Naive thymus-derived CD8-positive, alpha-beta T cell (primary cell): ENCODE data around the gene UGT2B7. TPM values are rescaled to one million over a fixed set of nuclear protein-coding genes. Genes with fewer than 3 reads are reported as not detected.
A peak's percentile ranks its signal among the peaks of the same experiment; 100 is the strongest.
"Not testable (repeated sequence)": the region's sequence is repeated elsewhere in the genome, so short reads cannot be mapped to it uniquely, and the experiment has no call there.

ENCODE experiments used
- ATAC-seq, 2 donors: fragments of 150-1000 bp; cut with Tn5 transposase in 1 of 2; sonication (Bioruptor Pico), chemical (Tn5 transposase) in 1 of 2; 1 replicate in 1 of 2; 2 replicates in 1 of 2; pipeline ENCODE4 v1.10.0; 2021; ENCODE audit warnings: mild to moderate bottlenecking in 2 of 2, moderate library complexity in 2 of 2
- POLR2A ChIA-PET: fragments of 350-600 bp; sonication (Branson Sonifier 250); formaldehyde crosslinking; loops from one replicate; lab custom pipeline; 2021; ENCODE audit warnings: antibody characterized with exemption; lab: Charles Lee
- DNase-seq, 10 donors: peaks; one replicate each; pipeline versions ENCODE4 v3.0.0 to v3.0.0-alpha.2; 2020 to 2022
- H3K27ac Mint-ChIP-seq, 10 donors: one replicate each; pipeline ENCODE4 v1.8.0; 2020 to 2022; ENCODE audit warnings: mild to moderate bottlenecking in 10 of 10, mixed read lengths in 10 of 10, moderate library complexity in 4 of 10, inconsistent platforms in 1 of 10
- H3K27me3 Mint-ChIP-seq, 5 donors: one replicate each; pipeline ENCODE4 v1.8.0; 2021 to 2022; ENCODE audit warnings: mixed read lengths in 5 of 5
- H3K36me3 Mint-ChIP-seq, 3 donors: one replicate each; pipeline ENCODE4 v1.8.0; 2020 to 2022; ENCODE audit warnings: mixed read lengths in 3 of 3, mild to moderate bottlenecking in 2 of 3, inconsistent platforms in 1 of 3
- H3K4me1 Mint-ChIP-seq, 4 donors: one replicate each; pipeline ENCODE4 v1.8.0; 2021 to 2022; ENCODE audit warnings: mixed read lengths in 4 of 4
- H3K4me3 Mint-ChIP-seq, 10 donors: one replicate each; pipeline ENCODE4 v1.8.0; 2020 to 2022; ENCODE audit warnings: mild to moderate bottlenecking in 10 of 10, mixed read lengths in 10 of 10, moderate library complexity in 6 of 10, inconsistent platforms in 1 of 10
- H3K9me3 Mint-ChIP-seq, 9 donors: one replicate each; pipeline ENCODE4 v1.8.0; 2020 to 2022; ENCODE audit warnings: mixed read lengths in 9 of 9, mild to moderate bottlenecking in 3 of 9, inconsistent platforms in 1 of 9, moderate library complexity in 1 of 9
- polyA plus RNA-seq, 3 donors: library from polyadenylated mRNA; unstranded; fragments of 300-500 nt; fragmentation: Illumina TruSeq; gene quantifications; one replicate each; pipeline ENCODE4 v1.2.3, GENCODE V29; 2021
- total RNA-seq, 8 experiments: library from RNA in 2 of 8; stranded (reverse) in 2 of 8; gene quantifications; one replicate each; pipeline ENCODE4 v1.2.3 and lab custom pipeline; 2021 to 2026

The UGT2B7 gene
- total and polyA plus RNA-seq, 5 experiments from 2014 or later: not detected

DNA sequence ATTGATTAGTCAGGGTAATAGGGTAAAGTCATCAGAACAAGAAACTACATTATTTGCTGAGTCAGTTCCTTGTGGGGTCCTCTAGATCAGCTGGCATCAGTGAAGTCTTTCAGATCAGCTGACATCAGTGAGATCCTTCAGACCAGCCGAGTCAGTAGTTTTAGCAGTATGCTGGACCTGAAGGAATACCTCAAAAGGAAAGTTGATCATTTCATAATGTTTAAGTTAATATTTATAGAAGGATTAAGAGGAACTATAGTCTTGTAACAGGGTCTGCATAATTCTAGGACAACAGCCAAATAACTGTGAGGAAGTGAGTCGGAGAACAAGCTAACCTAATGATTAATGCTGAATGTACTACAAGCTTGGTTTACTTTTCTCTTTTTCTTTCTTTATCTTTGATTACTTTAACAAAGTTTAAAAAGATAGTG lies 958 bp upstream of the UGT2B7 start:
- ATAC-seq (no peak), DNase-seq (no peak)
- Mint-ChIP-seq H3K9me3 (peaks cover 0 to 3% (median 0%) of the 10 kb centered on the region in 9 donors), H3K27ac (no peak overlapping the region), H3K4me1 (no peaks in the 10 kb centered on the region), H3K4me3 (no peak overlapping the region), H3K36me3 (no peaks in the 10 kb centered on the region), H3K27me3 (no peaks in the 10 kb centered on the region)
- POLR2A ChIA-PET: no interaction called here

DNA sequence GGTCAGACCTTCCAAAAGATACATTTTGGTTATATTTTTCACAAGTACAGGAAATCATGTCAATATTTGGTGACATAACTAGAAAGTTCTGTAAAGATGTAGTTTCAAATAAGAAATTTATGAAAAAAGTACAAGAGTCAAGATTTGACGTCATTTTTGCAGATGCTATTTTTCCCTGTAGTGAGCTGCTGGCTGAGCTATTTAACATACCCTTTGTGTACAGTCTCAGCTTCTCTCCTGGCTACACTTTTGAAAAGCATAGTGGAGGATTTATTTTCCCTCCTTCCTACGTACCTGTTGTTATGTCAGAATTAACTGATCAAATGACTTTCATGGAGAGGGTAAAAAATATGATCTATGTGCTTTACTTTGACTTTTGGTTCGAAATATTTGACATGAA lies 536 bp downstream of the UGT2B7 start:
- Mint-ChIP-seq H3K36me3 (no peaks in the 10 kb centered on the region), H3K4me1 (no peaks in the 10 kb centered on the region), H3K27ac (peak overlapping the region in 1 of 10 donors; percentile 11), H3K9me3 (no peaks in the 10 kb centered on the region), H3K4me3 (no peak overlapping the region), H3K27me3 (no peaks in the 10 kb centered on the region)
- DNase-seq (no peak), ATAC-seq (no peak)
- POLR2A ChIA-PET: no interaction called here

DNA sequence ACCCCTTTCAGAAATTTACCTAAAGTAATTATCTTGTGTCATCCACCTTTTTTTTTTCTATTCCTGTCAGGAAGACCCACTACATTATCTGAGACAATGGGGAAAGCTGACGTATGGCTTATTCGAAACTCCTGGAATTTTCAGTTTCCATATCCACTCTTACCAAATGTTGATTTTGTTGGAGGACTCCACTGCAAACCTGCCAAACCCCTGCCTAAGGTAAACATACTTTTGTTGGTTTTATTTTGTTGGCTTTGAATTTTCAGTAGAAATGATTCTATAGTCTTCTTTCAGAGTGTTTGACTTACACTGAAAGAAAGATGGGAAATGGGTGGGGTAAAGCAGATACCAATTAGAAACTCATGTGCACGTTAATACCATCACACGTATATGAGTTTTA lies 2.2 kb downstream of the UGT2B7 start:
- Mint-ChIP-seq H3K36me3 (no peaks in the 10 kb centered on the region), H3K27me3 (no peaks in the 10 kb centered on the region), H3K27ac (no peak overlapping the region), H3K4me3 (no peak overlapping the region), H3K9me3 (no peaks in the 10 kb centered on the region), H3K4me1 (no peaks in the 10 kb centered on the region)
- ATAC-seq: no peak
- DNase-seq: no peak
- POLR2A ChIA-PET: no interaction called here

DNA sequence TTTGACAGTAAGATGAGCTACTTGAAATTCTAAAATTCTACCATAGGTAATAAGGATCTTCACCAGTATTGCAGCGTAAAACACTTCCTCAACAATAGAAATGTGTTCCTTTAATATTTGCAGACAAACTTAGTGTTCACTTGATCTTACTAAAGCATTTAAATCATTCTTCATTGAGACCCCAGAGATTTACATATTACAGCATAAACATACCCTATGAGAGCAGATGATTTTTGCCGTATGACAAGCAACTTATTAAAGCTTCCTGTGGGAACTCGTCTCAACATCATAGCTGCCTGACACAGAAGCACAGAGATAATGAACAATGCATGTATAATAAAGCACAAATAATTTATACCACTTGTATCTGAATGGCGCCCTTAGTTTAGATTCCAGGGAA lies 3.6 kb downstream of the UGT2B7 start:
- no peak overlapping the region for H3K4me3 Mint-ChIP-seq
- no peaks in the 10 kb centered on the region for H3K27me3 Mint-ChIP-seq
- ATAC-seq: no peak
- POLR2A ChIA-PET: no interaction called here
- H3K27ac Mint-ChIP-seq: no peak overlapping the region
- H3K9me3 Mint-ChIP-seq: peaks cover 0 to 3% (median 0%) of the 10 kb centered on the region in 9 donors
- DNase-seq: no peak
- H3K4me1 Mint-ChIP-seq: no peaks in the 10 kb centered on the region
- no peaks in the 10 kb centered on the region for H3K36me3 Mint-ChIP-seq

DNA sequence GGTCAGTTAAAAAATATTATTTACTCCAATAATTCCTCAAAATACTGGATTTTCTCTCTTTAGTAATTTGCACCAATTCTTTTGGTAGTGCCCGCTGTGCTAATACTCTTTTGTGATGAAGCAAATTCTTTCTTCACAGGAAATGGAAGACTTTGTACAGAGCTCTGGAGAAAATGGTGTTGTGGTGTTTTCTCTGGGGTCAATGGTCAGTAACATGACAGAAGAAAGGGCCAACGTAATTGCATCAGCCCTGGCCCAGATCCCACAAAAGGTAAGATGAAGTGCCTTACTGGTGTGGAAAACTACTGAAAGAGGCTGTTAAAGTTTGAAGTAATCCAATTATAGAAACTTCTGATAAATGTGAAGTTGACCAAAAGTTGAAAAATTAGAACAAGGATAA lies 6.4 kb downstream of the UGT2B7 start:
- POLR2A ChIA-PET: interaction anchor here (0.6 kb wide), 1 partner anchor 1637 kb away, joined by 5 read pairs; no protein-coding TSS in a partner anchor
- not testable (repeated sequence) for H3K36me3 Mint-ChIP-seq, H3K27ac Mint-ChIP-seq, H3K9me3 Mint-ChIP-seq, H3K27me3 Mint-ChIP-seq, DNase-seq, H3K4me1 Mint-ChIP-seq, ATAC-seq, H3K4me3 Mint-ChIP-seq

DNA sequence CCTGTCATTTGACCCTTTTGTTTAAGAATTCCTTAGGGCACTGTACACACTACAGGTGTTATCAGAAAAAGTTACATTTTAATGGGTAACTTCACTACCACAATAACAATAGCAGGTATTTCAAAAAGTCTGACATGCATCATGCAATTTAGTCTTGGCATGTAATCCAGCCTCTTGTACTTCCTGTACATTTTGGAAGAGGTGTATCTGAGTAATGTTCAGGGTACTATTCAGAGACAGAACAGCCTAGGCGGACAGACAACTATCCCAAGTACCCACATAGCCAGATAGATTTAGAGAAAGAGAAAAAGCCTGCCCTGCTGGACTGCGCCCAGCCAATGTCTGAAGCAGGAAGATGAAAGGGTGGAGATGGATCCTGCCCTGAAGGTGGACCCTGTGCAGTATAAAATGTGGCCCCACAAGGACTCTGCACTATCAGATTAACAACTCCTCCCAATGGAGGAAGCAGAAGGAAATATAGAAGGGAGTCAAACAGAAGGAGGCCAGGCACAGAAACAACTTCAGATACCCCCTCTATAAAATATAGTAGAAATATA lies 8.5 kb downstream of the UGT2B7 start:
- DNase-seq (no peak), ATAC-seq (no peak)
- POLR2A ChIA-PET: no interaction called here
- no peak overlapping the region for H3K27ac Mint-ChIP-seq
- H3K4me3 Mint-ChIP-seq: no peak overlapping the region
- H3K36me3 Mint-ChIP-seq: no peaks in the 10 kb centered on the region
- no peaks in the 10 kb centered on the region for H3K4me1 Mint-ChIP-seq
- peaks cover 0 to 3% (median 0%) of the 10 kb centered on the region in 5 donors for H3K27me3 Mint-ChIP-seq
- H3K9me3 Mint-ChIP-seq: peaks cover 0 to 3% (median 0%) of the 10 kb centered on the region in 9 donors

DNA sequence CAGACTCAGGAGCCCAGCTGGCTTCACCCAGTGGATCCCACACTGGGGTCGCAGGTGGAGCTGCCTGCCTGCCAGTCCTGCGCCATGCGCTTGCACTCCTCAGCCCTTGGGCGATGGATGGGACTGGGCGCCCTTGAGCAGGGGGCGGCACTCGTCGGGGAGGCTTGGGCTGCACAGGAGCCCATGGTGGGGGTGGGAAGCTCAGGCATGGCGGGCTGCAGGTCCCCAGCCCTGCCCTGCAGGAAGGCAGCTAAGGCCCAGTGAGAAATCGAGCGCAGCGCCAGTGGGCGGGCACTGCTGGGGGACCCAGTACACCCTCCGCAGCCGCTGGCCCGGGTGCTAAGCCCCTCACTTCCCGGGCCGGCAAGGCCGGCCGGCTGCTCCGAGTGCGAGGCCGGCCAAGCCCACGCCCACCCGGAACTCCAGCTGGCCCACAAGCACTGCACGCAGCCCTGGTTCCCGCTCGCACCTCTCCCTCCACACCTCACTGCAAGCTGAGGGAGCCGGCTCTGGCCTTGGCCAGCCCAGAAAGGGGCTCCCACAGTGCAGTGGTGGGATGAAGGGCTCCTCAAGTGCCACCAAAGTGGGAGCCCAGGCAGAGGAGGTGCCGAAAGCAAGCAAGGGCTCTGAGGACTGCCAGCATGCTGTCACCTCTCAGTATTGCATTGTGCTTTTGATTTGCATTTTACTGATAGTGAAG lies 19.0 kb downstream of the UGT2B7 start:
- ATAC-seq, H3K36me3 Mint-ChIP-seq, H3K9me3 Mint-ChIP-seq, H3K4me3 Mint-ChIP-seq, POLR2A ChIA-PET, H3K27ac Mint-ChIP-seq, DNase-seq, H3K4me1 Mint-ChIP-seq, H3K27me3 Mint-ChIP-seq: not testable (repeated sequence)

DNA sequence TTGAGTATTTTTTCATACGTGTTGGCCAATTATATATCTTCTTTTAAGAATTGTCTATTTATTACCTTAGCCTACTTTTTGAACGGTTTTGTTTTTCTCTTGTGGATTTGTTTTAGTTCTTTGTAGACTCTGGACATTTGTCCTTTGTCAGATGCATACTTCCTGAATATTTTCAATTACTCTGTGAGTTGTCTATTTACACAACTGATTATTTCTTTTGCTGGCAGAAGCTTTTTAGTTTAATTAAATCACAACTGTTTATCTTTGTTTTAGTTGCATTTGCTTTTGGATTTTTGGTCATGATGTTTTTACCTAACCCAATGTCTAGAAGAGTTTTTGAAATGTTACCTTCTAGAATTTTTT lies 19.6 kb downstream of the UGT2B7 start:
- Mint-ChIP-seq H3K4me1 (no peaks in the 10 kb centered on the region), H3K36me3 (no peaks in the 10 kb centered on the region), H3K9me3 (peaks cover 0 to 2% (median 0%) of the 10 kb centered on the region in 9 donors), H3K27ac (no peak overlapping the region), H3K27me3 (peaks cover 0 to 9% (median 2%) of the 10 kb centered on the region in 5 donors), H3K4me3 (no peak overlapping the region)
- POLR2A ChIA-PET: no interaction called here
- DNase-seq (no peak), ATAC-seq (no peak)

DNA sequence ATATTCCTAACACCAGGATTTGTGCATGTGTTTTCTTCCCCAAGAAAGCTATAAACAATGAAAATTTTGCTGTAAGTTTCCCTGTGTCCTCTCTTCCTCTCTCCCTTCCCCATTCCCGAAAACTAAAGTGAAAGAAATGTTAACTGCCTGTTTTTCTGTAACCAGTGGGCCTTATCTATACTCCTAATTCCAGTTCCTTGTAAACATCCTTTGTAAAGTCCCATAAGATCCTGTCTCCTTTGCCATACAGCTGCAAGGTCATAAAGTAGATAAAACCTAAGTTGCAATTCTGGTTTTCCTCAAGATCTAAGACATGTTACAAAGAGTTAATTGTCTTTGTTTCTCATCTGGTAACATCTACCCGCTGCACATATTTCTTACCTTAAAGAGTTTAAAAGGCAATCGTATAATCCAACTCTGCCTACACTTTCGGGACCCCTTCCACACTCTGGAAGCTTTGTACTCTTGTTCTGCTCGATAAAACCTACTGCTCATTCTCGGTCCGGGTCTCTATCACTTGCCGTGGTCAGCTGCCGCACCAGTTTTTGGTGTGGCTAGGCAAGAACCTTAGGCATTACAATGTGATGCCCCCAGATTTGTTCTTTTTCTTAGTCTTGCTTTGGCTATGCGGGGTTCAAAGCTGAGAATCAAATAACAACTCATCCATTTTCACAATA lies 20.5 kb downstream of the UGT2B7 start:
- Mint-ChIP-seq H3K4me1 (no peaks in the 10 kb centered on the region), H3K27ac (no peak overlapping the region), H3K36me3 (no peaks in the 10 kb centered on the region), H3K9me3 (peaks cover 0 to 6% (median 0%) of the 10 kb centered on the region in 9 donors), H3K4me3 (no peak overlapping the region), H3K27me3 (peaks cover 0 to 9% (median 4%) of the 10 kb centered on the region in 5 donors)
- POLR2A ChIA-PET: no interaction called here
- no peak for ATAC-seq
- no peak for DNase-seq

DNA sequence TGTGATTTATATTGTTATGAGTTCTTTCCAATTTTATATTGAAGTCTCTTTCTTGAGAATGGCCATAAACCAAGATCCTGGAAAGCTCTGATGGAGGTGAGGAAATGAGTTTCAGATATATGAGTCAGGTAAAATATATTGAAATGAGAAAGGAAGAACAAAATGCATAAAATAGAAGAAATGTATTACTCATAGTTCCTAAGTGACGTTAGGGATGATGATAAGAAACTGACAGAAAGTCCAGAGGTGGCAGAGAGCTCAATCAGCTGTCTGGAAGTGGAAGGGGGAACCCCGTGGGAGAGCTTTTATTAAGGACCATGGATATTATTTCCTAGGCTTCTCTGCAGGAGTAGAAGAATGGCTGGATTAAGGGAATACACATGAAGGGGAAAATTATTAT lies 24.6 kb downstream of the UGT2B7 start:
- ATAC-seq (no peak), DNase-seq (no peak)
- no peak overlapping the region for H3K27ac Mint-ChIP-seq
- POLR2A ChIA-PET: no interaction called here
- H3K9me3 Mint-ChIP-seq: peaks cover 0 to 12% (median 2%) of the 10 kb centered on the region in 9 donors
- no peak overlapping the region for H3K4me3 Mint-ChIP-seq
- no peaks in the 10 kb centered on the region for H3K4me1 Mint-ChIP-seq
- no peaks in the 10 kb centered on the region for H3K36me3 Mint-ChIP-seq
- H3K27me3 Mint-ChIP-seq: peaks cover 0 to 10% (median 4%) of the 10 kb centered on the region in 5 donors

DNA sequence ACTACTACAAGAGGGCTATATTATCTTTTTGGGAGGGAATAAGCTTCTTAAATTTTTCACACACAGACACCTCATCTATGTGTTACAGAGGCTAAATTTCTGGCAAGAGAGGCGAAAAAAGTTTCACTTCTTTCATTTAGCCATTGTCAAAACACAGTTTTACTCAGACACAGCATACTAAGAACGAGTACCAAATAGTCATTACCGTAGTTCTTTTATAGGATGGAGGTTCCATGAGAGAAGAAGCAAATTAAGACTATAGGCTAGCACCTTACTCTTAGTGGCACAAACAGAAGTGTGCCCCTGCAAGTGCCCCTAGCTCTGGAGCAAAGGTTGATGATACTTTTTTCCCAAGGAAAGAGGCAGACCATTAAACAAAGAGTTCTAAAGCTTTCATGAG lies 26.2 kb downstream of the UGT2B7 start:
- DNase-seq (no peak), ATAC-seq (no peak)
- POLR2A ChIA-PET: no interaction called here
- H3K9me3 Mint-ChIP-seq: peaks cover 0 to 12% (median 0%) of the 10 kb centered on the region in 9 donors
- peaks cover 0 to 4% (median 0%) of the 10 kb centered on the region in 5 donors for H3K27me3 Mint-ChIP-seq
- no peaks in the 10 kb centered on the region for H3K36me3 Mint-ChIP-seq
- no peak overlapping the region for H3K27ac Mint-ChIP-seq
- H3K4me1 Mint-ChIP-seq: no peaks in the 10 kb centered on the region
- H3K4me3 Mint-ChIP-seq: no peak overlapping the region

DNA sequence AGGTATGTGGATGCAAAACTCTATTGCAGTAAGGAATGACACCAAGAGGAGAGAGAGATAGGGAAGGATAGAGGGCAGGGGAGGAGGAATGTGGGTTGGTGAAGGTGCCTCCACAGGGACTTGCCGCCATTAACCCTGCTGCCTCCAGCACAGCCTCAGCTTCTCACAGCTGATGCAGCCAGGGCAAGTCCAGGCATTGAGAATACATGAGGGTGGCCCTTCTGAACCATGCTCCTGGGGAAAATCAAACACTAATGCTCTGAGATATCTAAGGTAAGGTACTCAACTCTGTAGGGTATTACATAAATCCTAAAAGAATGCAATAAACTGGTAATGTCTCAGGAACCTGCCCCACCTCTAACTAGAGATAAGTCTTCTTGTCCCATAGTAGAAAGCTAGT lies 28.7 kb downstream of the UGT2B7 start:
- DNase-seq (no peak), ATAC-seq (peak in 1 of 2 donors; percentile 23)
- peaks cover 0 to 4% (median 0%) of the 10 kb centered on the region in 5 donors for H3K27me3 Mint-ChIP-seq
- H3K4me1 Mint-ChIP-seq: no peaks in the 10 kb centered on the region
- no peak overlapping the region for H3K4me3 Mint-ChIP-seq
- no peaks in the 10 kb centered on the region for H3K36me3 Mint-ChIP-seq
- POLR2A ChIA-PET: no interaction called here
- no peak overlapping the region for H3K27ac Mint-ChIP-seq
- H3K9me3 Mint-ChIP-seq: peaks cover 0 to 12% (median 0%) of the 10 kb centered on the region in 9 donors

DNA sequence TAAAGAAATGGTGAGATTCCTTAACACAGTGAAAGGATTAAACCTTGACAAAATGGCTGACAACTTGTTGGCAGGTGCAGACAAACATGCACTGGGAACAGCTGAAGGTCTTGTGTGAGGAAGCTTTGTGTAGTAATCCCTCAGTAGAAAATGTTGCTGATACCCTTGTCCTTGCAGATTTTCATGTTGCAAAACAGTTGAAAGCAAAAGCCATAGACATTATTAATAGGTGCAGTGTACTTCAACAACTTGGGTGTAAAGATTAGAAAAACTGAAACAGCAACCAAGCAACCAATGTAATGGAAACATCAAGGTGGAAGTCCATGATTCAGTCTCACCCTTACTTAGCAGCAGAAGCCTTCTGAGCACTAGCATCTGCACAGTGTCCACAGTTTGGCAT lies 29.8 kb downstream of the UGT2B7 start:
- Mint-ChIP-seq H3K27ac (no peak overlapping the region), H3K4me1 (no peaks in the 10 kb centered on the region), H3K9me3 (peaks cover 0 to 12% (median 0%) of the 10 kb centered on the region in 9 donors), H3K27me3 (peaks cover 0 to 4% (median 0%) of the 10 kb centered on the region in 5 donors), H3K36me3 (no peaks in the 10 kb centered on the region), H3K4me3 (no peak overlapping the region)
- POLR2A ChIA-PET: no interaction called here
- ATAC-seq (no peak), DNase-seq (no peak)
